Neural crest cell (in vitro differentiated cells): ENCODE data around the gene FOXN1. TPM values are rescaled to one million over a fixed set of nuclear protein-coding genes. Genes with fewer than 3 reads are reported as not detected.

Source experiments
- DNase-seq: peaks from one replicate; pipeline ENCODE4 v3.0.0; 2021; ENCODE audit warnings: low read depth, mixed read lengths, low spot score
- H3K27ac Mint-ChIP-seq: one replicate; pipeline ENCODE4 v1.8.0; 2021; ENCODE audit warnings: mild to moderate bottlenecking, mixed read lengths; ENCODE audit not compliant: unreplicated experiment
- H3K27me3 Mint-ChIP-seq: 2 replicates; pipeline ENCODE4 v1.8.0; 2021; ENCODE audit warnings: low read depth, mild to moderate bottlenecking, mixed read lengths
- H3K36me3 Mint-ChIP-seq: 2 replicates; pipeline ENCODE4 v1.8.0; 2021; ENCODE audit warnings: low read depth, mild to moderate bottlenecking, mixed read lengths
- H3K4me1 Mint-ChIP-seq: 2 replicates; pipeline ENCODE4 v1.8.0; 2021; ENCODE audit warnings: mixed read lengths
- H3K4me3 Mint-ChIP-seq: one replicate; pipeline ENCODE4 v1.8.0; 2021; ENCODE audit warnings: mild to moderate bottlenecking, mixed read lengths
- H3K9me3 Mint-ChIP-seq: 2 replicates; pipeline ENCODE4 v1.8.0; 2021; ENCODE audit warnings: mixed read lengths
- total RNA-seq: library from RNA; stranded (reverse); gene quantifications from 2 replicates; pipeline ENCODE4 v1.2.1, GENCODE V29; 2021
- TF ChIP-seq, protein P1 (sequence below): fragments of 200-600 bp; sonication (generic); conservative IDR thresholded peaks from 2 replicates; pipeline ENCODE4 v1.5.0; 2021; ENCODE audit warnings: antibody characterized with exemption, mild to moderate bottlenecking

Gene FOXN1
- total RNA-seq, 1 donor from 2014 or later: not detected

DNA sequence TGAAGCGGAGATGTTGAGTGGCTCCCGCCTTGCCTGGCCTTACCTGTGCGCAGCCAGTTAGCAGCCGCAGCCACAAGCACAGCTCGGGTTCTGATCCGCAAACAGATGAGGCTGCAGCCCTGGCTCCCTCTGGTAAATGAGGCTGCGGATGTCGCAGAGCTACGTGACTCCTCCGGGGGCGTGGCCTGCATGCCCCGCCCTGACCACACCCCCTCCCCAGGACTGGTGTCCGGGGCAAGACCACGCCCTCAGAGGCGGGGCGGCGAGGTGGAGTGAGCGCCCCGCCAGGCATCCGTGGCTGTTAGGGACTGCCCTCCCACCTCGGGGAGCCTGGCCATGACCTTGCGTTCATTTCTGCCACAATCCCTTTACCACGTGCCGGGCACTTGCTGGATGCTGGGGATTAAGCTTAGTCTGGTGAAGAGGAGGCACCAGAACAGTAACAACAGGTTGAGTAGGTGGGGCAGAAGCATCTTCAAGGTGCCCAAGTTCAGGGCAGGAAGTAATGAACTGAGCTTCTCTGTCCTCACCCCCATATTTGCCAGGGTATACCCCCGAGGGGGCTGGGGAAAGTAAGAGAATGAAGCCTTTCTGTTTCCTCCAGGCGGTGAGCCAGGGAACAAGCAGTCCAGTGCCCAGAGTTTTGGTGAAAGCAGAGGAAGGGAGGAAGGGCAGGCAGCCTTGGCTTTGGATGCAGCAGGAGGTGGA, 70.8 kb downstream of the FOXN1 start, which contains the start of gene ALDOC:
Gene ALDOC, minus strand, starts transcription at position 138 of the 708 bp plus-strand sequence. CDS start 1,363 bp downstream, outside the sequence.
- no peak within 1 kb of the TSS for H3K27ac Mint-ChIP-seq

DNA sequence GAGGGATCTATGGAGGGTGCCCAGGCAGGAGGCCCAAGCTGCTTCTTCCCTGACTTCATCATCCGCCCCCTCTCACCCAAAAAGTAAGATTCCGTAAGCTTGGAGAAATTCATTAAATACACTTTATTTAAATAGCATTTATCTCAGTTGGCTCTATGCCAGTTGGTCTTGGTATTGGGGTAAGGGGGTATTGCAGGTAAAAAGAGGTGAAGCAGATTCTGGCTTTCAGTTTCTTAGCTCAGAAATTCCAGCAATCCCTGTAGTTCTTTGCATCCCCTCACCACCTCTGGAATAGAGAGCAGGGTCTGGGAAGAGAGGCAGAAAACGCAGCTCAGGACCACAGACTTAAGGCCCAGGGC, 71.3 kb downstream of the FOXN1 start:
- H3K4me3 Mint-ChIP-seq: no peak overlapping the region
- H3K4me1 Mint-ChIP-seq: peaks cover 13% of the 10 kb centered on the region
- DNase-seq: no peak
- TF ChIP-seq, protein P1, sequence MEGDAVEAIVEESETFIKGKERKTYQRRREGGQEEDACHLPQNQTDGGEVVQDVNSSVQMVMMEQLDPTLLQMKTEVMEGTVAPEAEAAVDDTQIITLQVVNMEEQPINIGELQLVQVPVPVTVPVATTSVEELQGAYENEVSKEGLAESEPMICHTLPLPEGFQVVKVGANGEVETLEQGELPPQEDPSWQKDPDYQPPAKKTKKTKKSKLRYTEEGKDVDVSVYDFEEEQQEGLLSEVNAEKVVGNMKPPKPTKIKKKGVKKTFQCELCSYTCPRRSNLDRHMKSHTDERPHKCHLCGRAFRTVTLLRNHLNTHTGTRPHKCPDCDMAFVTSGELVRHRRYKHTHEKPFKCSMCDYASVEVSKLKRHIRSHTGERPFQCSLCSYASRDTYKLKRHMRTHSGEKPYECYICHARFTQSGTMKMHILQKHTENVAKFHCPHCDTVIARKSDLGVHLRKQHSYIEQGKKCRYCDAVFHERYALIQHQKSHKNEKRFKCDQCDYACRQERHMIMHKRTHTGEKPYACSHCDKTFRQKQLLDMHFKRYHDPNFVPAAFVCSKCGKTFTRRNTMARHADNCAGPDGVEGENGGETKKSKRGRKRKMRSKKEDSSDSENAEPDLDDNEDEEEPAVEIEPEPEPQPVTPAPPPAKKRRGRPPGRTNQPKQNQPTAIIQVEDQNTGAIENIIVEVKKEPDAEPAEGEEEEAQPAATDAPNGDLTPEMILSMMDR: no peak
- H3K36me3 Mint-ChIP-seq: peaks cover 17% of the 10 kb centered on the region
- no peaks in the 10 kb centered on the region for H3K9me3 Mint-ChIP-seq
- no peak overlapping the region for H3K27ac Mint-ChIP-seq
- H3K27me3 Mint-ChIP-seq: no peaks in the 10 kb centered on the region

More for the DNA sequence above, 70.8 kb downstream of the FOXN1 start, which contains the start of gene ALDOC:
- peaks cover 17% of the 10 kb centered on the region for H3K36me3 Mint-ChIP-seq
- DNase-seq: peak; percentile 87
- TF ChIP-seq, protein P1: no peak
- H3K4me3 Mint-ChIP-seq: peak within 1 kb of the TSS; percentile 83
- H3K4me1 Mint-ChIP-seq: peaks cover 15% of the 10 kb centered on the region
- H3K27me3 Mint-ChIP-seq: no peaks in the 10 kb centered on the region
- H3K9me3 Mint-ChIP-seq: no peaks in the 10 kb centered on the region

DNA sequence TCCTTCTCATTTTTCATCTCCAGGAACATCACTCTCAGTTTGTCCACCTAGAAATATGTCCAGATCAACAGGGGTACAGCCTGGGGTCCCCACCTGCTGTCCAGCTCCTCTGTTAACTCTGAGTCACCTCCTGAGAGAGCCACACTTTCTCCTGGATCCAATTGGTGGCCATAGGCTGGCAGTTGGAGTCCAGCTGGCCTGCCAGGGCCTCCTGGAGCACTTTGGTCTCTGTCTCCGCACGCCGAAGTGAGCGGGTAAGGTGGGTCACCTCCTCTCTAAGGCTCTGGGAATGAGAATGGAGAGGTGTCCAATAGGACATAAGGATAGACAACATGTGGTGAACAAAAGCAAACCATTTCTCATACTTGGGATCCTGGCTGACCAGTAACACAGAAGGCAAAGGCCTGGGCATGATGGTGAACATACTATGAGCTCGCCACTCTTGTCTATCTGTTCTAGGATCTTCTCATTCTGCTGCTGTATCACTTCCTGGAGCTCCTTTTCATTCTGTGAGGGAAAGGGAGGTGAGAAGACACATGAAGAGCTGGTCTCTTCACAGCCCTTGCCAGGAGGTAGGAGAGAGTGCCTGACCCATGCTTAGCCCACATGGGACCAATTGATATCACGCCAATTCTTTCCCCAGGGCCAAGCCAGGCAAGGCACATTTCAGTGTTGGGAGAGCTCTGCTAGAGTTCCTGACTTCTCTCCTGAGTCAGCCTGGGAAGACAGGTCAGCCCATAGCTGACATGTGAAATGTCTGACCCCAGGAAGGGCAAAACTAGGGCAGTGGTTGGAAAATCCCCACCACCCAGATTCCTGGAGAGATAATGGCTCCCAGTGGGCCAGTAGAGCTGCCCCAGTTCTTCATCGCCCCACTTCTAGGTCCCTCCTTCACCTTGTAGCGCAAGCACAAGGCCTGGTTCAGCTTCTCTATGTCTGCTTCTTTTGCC, 72.4 kb downstream of the FOXN1 start:
- Mint-ChIP-seq H3K4me3 (no peak overlapping the region), H3K27me3 (no peaks in the 10 kb centered on the region), H3K4me1 (peaks cover 13% of the 10 kb centered on the region), H3K9me3 (no peaks in the 10 kb centered on the region), H3K36me3 (peaks cover 17% of the 10 kb centered on the region), H3K27ac (no peak overlapping the region)
- no peak for DNase-seq
- TF ChIP-seq, protein P1: no peak

DNA sequence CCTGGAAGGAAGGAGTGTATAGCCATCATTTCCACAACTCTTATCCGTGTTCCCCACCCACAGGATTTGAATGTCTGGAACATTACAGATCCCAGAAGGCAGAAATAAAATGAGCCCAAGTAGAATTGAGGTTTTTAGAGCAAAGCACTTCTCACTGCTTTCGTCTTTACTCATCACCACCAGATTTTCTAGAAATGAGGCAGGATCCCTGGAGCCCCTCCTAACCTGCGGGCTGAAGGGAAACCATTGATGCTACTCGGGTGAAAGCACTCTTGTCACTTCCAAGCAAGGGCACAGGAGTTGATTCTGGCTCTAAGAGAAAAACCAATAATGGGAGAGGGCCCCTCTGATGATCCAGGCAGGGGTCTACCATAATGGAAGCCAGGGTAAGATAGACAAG, 73.4 kb downstream of the FOXN1 start:
- Mint-ChIP-seq H3K27me3 (no peaks in the 10 kb centered on the region), H3K9me3 (no peaks in the 10 kb centered on the region), H3K27ac (no peak overlapping the region), H3K4me1 (peaks cover 13% of the 10 kb centered on the region), H3K4me3 (no peak overlapping the region), H3K36me3 (peaks cover 19% of the 10 kb centered on the region)
- no peak for DNase-seq
- TF ChIP-seq, protein P1: no peak

DNA sequence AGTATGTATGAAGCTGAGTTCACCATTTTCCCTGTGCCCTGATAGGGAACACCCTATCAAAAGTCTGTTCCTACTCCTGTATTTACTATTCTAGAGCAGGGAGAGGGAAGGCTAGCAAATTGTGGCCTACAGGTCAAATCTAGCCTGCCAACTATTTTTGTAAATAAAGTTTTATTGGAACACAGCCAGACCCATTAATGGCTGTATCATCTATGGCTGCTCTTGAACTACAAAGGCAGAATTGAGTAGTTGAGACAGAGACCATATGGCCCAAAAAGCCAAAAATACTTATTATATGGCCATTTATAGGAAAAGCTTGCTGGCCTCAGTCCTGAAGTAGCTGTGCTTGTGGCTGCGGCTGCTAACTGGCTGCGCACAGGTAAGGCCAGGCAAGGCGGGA, 74.8 kb downstream of the FOXN1 start:
- no peaks in the 10 kb centered on the region for H3K9me3 Mint-ChIP-seq
- H3K27ac Mint-ChIP-seq: no peak overlapping the region

More for the DNA sequence above, 74.8 kb downstream of the FOXN1 start:
- no peak overlapping the region for H3K4me3 Mint-ChIP-seq
- TF ChIP-seq, protein P1: no peak
- H3K27me3 Mint-ChIP-seq: no peaks in the 10 kb centered on the region
- H3K4me1 Mint-ChIP-seq: peaks cover 12% of the 10 kb centered on the region
- peaks cover 22% of the 10 kb centered on the region for H3K36me3 Mint-ChIP-seq
- no peak for DNase-seq
